GM19324 (cell line): ENCODE data around the gene MYBPH.

Experiments
- ATAC-seq: cut with Tn5 transposase; IDR thresholded peaks from one replicate; pipeline ENCODE4 v1.9.1; 2021; ENCODE audit warnings: mild to moderate bottlenecking, moderate library complexity; ENCODE audit not compliant: unreplicated experiment, low FRiP score

The MYBPH gene

DNA sequence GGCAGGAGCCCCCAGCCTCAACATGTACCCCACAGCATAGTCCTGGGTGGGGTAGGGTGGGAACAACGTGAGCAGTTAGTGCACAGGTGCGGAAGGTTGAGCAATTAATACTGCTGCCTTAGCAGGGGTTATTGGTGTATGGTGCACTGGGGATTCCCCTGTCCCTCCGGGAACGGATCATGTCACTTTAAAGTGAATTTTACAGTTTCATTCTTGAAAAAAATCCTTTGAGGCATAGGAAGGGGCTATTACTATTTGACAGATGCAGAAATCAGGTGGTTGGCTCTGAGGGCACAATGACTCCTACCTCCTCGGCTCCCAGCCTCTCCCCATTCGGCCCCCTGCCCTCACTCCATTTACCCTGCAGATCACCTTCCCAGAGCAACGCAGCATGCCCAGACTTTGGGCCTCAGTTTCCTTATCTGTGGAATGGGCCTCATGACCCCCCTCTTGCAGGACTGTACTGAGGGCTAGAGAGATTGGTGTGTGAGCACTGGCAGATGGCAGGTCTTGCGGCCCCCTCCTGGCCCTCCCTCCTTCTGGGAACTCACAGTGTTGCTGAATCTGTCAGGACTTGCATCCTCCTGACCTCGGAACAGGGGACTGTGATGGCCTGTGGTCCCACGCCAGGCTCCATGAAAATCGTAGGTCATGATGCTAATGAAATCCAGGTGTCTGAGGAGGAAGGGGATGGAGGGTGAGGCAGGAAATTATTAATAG is 5.1 kb upstream of the MYBPH start:
- ATAC-seq, result no peak

- ATAC-seq, result no peak
Observed at GRCh38 chr1:203179667-203180005, 4.0 kb upstream of the MYBPH start.

DNA sequence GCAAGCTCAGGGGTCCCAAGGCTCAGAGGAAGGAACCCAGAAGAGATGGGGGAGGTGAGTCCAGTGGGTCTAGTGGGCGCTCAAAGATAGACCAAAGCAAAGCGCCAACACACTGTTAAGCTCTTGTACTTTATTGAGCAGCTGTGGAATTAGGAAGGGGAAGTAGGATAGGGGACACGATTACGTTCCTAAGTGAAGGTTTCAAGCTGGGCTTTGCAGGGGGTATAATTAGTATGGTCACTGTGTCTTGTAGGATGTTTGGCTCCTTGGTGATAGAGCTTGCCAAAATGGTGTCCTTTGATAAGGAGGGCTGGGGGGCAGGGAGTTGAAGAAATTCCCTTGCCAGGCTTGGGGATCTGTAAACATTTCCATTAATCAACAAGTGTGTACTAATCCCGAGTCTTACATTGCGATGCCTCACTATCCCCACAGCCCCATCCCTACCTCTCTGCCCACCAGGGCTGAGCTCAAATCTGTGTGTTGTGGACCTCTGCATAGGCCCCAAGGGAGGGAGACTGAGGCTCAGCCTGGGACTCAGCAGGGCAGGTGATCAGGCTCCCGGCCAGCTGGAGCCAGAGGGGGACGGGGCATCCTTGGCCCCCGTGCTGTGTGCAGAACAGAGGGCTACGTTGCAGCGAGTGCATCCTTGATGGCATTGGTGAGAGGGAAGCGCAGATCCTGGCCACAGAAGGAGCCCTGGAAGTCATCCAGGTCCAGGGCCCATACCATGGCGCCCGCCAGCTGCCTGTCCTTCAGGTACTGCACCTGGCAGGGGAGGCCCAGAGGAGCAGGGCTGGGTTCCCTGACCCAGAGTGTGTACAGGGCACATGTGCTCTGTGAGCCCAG is 3.4 kb upstream of the MYBPH start:
- no peak for ATAC-seq

DNA sequence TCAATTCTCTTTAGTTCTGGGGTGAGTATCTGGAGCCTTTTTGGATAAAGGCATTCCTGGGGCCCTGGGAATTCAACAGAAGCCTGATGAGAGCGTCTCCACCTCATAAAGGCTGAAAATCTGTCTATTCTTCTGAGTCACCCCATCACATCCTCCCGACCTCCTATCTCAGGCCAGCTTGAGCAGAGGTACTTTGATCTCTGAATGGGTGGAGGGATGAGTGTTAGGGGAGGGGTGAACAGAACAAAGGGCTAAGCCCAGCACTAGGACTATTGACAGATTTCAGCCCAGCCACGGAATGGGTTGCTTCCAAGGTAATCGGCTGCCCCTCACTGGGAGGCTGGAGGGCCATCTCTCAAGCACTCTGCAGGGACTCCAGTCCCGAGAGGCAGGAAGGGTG is 2.5 kb upstream of the MYBPH start:
- ATAC-seq, result no peak

GRCh38 chr1:203177470-203178039 is 1.9 kb upstream of the MYBPH start:
- no peak for ATAC-seq

GRCh38 chr1:203177036-203177405 is 1.4 kb upstream of the MYBPH start:
- ATAC-seq, result no peak

GRCh38 chr1:203176273-203177035 is 828 bp upstream of the MYBPH start:
- ATAC-seq, result no peak

DNA sequence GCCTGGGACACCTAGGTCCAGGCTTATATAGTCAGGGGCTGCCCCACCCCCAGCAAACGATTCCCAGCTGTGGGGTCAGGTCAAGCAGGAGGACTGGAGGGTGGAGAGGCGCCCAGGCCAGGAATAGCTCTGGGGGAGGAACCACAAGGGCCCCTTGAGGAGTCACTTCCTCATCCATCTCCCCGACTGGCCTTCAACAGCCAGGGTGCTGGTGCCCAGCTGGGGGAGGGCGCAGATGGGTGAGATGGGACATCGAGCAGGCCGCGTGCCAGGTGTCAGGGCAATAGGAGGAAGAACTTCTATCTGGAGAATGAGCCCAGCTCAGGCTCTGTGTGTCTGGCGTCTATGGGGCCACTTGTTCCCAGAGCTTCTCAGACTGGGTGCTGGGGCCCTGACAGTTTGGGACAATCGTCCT is 208 bp upstream of the MYBPH start:
- ATAC-seq, result no peak

DNA sequence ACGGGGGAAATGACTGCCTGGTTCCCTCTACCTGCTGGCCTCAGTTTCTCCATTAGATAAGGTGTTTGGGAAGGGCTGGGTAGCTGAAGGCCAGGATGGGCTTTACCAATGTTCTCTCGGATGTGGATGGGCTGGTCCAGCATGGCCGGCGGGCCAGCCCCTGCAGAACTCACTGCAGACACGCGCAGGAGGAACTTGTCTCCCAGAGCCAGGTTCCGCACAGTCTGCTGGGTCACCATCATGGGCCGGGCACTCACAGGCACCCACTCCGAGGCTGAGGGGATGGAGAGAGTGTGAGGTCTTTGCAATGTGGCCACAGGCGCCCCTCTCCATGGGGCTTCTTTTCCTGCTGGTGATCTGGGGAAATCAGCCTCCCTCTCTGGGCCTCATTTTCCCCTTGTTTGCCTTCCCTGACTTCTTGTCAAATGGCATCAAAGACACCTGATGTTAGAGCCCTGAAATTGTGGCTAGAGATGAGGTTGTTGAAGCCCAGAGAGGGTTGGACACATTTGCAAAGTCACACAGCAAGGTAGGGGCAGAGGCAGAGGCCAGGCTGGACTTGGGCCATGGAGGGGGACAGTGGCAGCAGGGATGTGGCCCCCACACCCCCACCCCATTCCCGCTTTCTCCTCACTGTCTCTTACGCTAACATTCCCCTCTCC is 1.2 kb downstream of the MYBPH start:
- no peak for ATAC-seq

DNA sequence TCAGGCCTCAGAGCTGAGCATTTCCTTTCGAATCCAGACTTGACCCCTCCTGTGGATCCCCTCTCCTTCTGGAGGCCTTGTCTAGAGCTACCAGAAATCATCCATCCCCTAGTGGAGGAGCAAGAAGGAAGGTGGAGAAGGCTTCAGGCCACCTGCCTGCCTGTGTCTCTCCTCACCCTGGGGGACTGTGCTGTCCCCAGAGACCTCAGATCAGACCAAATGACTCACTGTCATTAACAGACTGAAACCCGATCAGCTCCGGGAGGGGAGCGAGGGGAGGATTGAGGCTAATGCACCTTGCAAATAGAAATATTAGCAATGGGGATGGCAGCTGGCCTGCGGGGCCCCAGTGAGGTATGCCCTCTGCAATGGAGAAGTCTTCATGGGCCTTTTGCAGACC is 2.1 kb downstream of the MYBPH start:
- ATAC-seq, result no peak

GRCh38 chr1:203173011-203173555 is 2.5 kb downstream of the MYBPH start:
- ATAC-seq, result no peak

DNA sequence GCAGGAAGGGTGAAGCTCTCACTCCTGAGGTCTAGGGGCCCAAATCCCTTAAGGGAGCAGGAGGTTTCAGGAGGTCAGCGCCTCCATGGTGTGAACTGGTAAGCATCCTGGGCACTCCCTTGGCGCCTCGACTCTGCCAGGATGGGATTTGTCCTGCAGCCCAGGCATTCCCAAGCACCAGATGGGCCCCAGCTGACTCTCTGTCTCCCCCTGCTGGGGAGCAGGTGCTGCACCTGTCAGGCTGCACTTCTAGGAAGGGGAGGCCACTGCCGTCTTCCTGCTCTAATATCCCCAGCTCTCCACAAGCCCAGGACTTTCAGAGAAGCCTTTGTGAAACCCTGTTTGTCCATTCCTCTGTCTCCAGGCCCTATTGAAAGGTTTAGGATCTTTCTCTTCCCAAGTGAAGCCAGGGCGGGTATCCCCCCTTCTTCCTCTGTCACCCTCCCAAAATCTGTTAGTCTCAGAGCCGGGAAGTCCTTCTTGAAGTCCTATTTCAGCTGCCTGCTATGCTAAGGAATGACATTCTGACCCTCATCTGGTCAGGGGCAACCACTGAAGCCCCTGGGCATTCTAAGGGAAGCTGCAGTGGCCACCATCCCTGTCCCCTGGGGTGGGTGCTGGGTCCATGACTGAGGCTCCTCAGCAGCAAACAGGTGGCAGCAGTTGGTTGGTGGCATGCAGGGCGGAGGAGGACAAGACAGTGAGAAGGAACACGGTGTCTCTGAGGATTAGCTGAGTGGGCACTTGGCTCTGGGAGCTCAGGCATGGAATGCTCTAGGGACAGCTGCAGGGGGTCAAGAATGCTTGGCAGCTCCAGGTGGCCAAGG is 3.2 kb downstream of the MYBPH start:
- no peak for ATAC-seq

GRCh38 chr1:203171341-203172183 is 4.1 kb downstream of the MYBPH start:
- ATAC-seq, result no peak

DNA sequence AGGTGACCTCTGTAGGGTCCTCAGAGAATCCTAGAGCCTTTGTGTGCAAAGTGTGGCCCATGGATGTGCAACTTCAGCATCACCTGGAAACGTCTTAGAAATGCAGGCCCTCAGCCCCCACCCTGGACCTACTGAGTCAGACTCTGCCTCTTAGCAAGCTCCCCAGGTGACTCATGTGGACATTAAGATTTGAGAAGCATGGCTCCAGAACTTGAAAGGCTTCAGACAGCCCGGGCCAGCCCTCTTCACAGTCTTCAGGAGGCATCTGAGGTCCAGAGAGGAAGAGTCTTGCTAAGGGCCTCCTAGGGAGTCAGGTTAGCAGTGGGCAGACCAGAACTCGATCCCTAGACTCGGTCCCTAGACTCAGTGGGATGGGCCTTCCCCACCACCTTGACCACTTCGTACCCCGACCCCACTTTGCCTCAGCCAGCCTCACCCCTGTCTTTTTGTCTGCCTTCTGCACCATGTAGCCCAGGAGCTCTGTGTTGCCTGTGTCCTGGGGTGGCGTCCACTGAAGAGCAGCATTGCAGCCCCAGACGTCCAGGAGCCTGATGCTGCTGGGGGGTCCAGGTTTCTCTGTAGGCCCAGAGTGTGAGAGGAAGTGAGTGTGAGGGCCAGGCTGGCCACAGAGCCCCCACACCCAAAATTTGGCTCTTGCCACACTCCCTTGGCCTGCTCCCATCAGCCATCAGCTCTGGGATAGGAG is 4.8 kb downstream of the MYBPH start:
- ATAC-seq, result no peak

DNA sequence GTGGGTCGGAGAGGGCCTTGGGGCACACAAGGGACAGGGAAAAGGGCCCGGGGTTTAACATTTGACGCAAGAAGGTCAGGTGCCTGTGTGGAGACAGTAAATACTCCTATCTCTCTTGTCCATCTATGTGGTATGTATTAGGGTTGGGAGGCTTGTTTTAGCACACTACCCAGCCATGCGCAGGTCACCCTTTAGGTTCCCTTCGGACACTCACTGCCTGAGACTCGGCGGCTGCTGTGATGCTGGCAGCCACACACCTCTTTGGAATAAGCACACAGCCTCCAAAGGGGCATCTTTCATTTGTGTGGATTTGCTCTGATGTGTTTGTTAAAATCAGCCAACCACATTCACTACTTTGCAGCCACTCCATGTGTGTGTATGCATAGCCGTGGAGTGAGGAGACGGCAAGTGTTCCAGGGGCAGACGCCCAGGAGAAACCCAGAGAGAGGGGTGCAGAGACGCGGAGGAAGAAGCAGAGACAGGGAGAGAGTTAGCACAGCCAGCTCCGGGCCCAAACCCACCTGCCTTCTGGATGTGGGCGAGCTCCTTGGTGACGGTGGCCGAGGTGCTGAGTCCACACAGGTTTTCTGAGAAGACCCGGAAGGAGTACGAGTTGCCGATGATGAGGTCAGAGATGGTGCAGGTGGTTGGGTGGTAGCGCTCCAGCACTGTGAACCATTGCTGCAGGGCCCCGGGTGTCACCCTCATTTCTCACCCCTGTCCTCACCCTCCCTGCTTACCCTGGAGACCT is 5.7 kb downstream of the MYBPH start:
- ATAC-seq, result no peak

- no peak for ATAC-seq
Observed at GRCh38 chr1:203168991-203169390, 6.6 kb downstream of the MYBPH start.

GRCh38 chr1:203168256-203168786 is 7.3 kb downstream of the MYBPH start:
- no peak for ATAC-seq
